H9 (cell line): ENCODE results near the gene MRPS30. TPM values are rescaled to one million over a fixed set of nuclear protein-coding genes. Genes with fewer than 3 reads are reported as not detected.

Experiments used
- DNase-seq: peaks from one replicate; pipeline ENCODE4 v3.0.0-alpha.2; 2017
- H2AFZ ChIP-seq: one replicate; pipeline ENCODE4 v1.6.1; 2013; ENCODE audit warnings: mild to moderate bottlenecking, low read length, control low read depth, moderate library complexity
- H2AK5ac ChIP-seq: 2 replicates; pipeline ENCODE4 v1.6.1; 2013; ENCODE audit warnings: low read length, control low read depth, mixed read lengths; ENCODE audit not compliant: insufficient read length
- H2BK120ac ChIP-seq: one replicate; pipeline ENCODE4 v1.6.1; 2013; ENCODE audit warnings: low read depth, mild to moderate bottlenecking, low read length, control low read depth, inconsistent platforms; ENCODE audit not compliant: poor library complexity, severe bottlenecking
- H2BK12ac ChIP-seq: 2 replicates; pipeline ENCODE4 v1.6.1; 2013; ENCODE audit warnings: low read length, control low read depth, mixed read lengths, low read depth; ENCODE audit not compliant: insufficient read length
- H2BK15ac ChIP-seq: 2 replicates; pipeline ENCODE4 v1.6.1; 2013; ENCODE audit warnings: low read depth, low read length, control low read depth
- H2BK20ac ChIP-seq: one replicate; pipeline ENCODE4 v1.6.1; 2013; ENCODE audit warnings: low read depth, mild to moderate bottlenecking, low read length, control low read depth, inconsistent platforms; ENCODE audit not compliant: poor library complexity, severe bottlenecking
- H2BK5ac ChIP-seq: 2 replicates; pipeline ENCODE4 v1.6.1; 2013; ENCODE audit warnings: low read length, control low read depth, mixed read lengths; ENCODE audit not compliant: insufficient read length
- H3K14ac ChIP-seq: 2 replicates; pipeline ENCODE4 v1.6.1; 2013; ENCODE audit warnings: low read length, control low read depth; ENCODE audit not compliant: insufficient read depth
- H3K18ac ChIP-seq: 2 replicates; pipeline ENCODE4 v1.6.1; 2013; ENCODE audit warnings: low read depth, mild to moderate bottlenecking, mixed read lengths, low read length, control low read depth; ENCODE audit not compliant: insufficient read length
- H3K23ac ChIP-seq: 2 replicates; pipeline ENCODE4 v1.6.1; 2013; ENCODE audit warnings: low read length, control low read depth, mixed read lengths, low read depth; ENCODE audit not compliant: insufficient read length
- H3K23me2 ChIP-seq: 2 replicates; pipeline ENCODE4 v1.6.1; 2013; ENCODE audit warnings: low read depth, mild to moderate bottlenecking, mixed read lengths, low read length, control low read depth; ENCODE audit not compliant: insufficient read length, poor library complexity, severe bottlenecking
- H3K27ac ChIP-seq: 2 replicates; pipeline ENCODE4 v1.5.1; 2013; ENCODE audit warnings: low read length, control low read depth, mixed read lengths, low read depth; ENCODE audit not compliant: insufficient read length
- H3K27me3 ChIP-seq: 2 replicates; pipeline ENCODE4 v1.6.1; 2013; ENCODE audit warnings: low read length, control low read depth, inconsistent platforms; ENCODE audit not compliant: insufficient read depth
- H3K4ac ChIP-seq: 2 replicates; pipeline ENCODE4 v1.6.1; 2013; ENCODE audit warnings: low read depth, mild to moderate bottlenecking, control low read depth, inconsistent platforms, low read length, moderate library complexity
- H3K4me1 ChIP-seq: 2 replicates; pipeline ENCODE4 v1.6.1; 2013; ENCODE audit warnings: low read length, control low read depth, inconsistent platforms; ENCODE audit not compliant: insufficient read depth
- H3K4me2 ChIP-seq: 2 replicates; pipeline ENCODE4 v1.6.1; 2013; ENCODE audit warnings: low read length, control low read depth, mixed read lengths; ENCODE audit not compliant: insufficient read length, insufficient read depth
- H3K56ac ChIP-seq: 2 replicates; pipeline ENCODE4 v1.6.1; 2013; ENCODE audit warnings: low read depth, mild to moderate bottlenecking, mixed read lengths, low read length, control low read depth; ENCODE audit not compliant: insufficient read length
- H3K79me1 ChIP-seq: 2 replicates; pipeline ENCODE4 v1.6.1; 2013; ENCODE audit warnings: low read depth, mild to moderate bottlenecking, moderate library complexity, low read length, control low read depth, inconsistent platforms; ENCODE audit not compliant: insufficient read depth, poor library complexity, severe bottlenecking
- H3K79me2 ChIP-seq: 2 replicates; pipeline ENCODE4 v1.6.1; 2013; ENCODE audit warnings: low read length, control low read depth, inconsistent platforms; ENCODE audit not compliant: insufficient read depth
- H3K9ac ChIP-seq: 2 replicates; pipeline ENCODE4 v1.6.1; 2013; ENCODE audit warnings: low read length, control low read depth, mixed read lengths; ENCODE audit not compliant: insufficient read length; ENCODE audit errors: extremely low read depth
- H3K9me3 ChIP-seq: one replicate; pipeline ENCODE4 v1.6.1; 2013; ENCODE audit warnings: low read depth, low read length, inconsistent platforms; ENCODE audit not compliant: control insufficient read depth
- H3T11ph ChIP-seq: one replicate; pipeline ENCODE4 v1.6.1; 2013; ENCODE audit warnings: mild to moderate bottlenecking, low read length, control low read depth, inconsistent platforms
- H4K20me1 ChIP-seq: one replicate; pipeline ENCODE4 v1.6.1; 2013; ENCODE audit not compliant: control insufficient read depth, insufficient read length, insufficient read depth
- H4K5ac ChIP-seq: 2 replicates; pipeline ENCODE4 v1.6.1; 2013; ENCODE audit warnings: low read depth, mild to moderate bottlenecking, mixed read lengths, low read length, control low read depth; ENCODE audit not compliant: insufficient read length
- H4K8ac ChIP-seq: replicated peaks from 2 replicates; pipeline ENCODE4 v1.6.1; 2013; ENCODE audit warnings: low read length, control low read depth, mixed read lengths, low read depth; ENCODE audit not compliant: insufficient read length
- H4K91ac ChIP-seq: 2 replicates; pipeline ENCODE4 v1.6.1; 2013; ENCODE audit warnings: low read depth, mild to moderate bottlenecking, moderate library complexity, mixed read lengths, low read length, control low read depth; ENCODE audit not compliant: insufficient read length
- H3K27ac Mint-ChIP-seq, 3 experiments: 2 replicates in 2 of 3; 3 replicates in 1 of 3; pipeline ENCODE4 v1.8.0; 2020 to 2021; ENCODE audit warnings: mixed read lengths in 3 of 3, mild to moderate bottlenecking in 1 of 3, moderate library complexity in 1 of 3
- H3K27me3 Mint-ChIP-seq: 2 replicates; pipeline ENCODE4 v1.8.0; 2021; ENCODE audit warnings: low read depth, mild to moderate bottlenecking, moderate library complexity, mixed read lengths
- H3K36me3 Mint-ChIP-seq, 3 experiments: 2 replicates in 2 of 3; 3 replicates in 1 of 3; pipeline ENCODE4 v1.8.0; 2020 to 2021; ENCODE audit warnings: low read depth in 3 of 3, mixed read lengths in 3 of 3; ENCODE audit not compliant: insufficient read depth in 1 of 3
- H3K4me1 Mint-ChIP-seq, 2 experiments: 2 replicates each; pipeline ENCODE4 v1.8.0; 2020; ENCODE audit warnings: mixed read lengths in 2 of 2
- H3K4me3 Mint-ChIP-seq, 2 experiments: 2 replicates in 1 of 2; 3 replicates in 1 of 2; pipeline ENCODE4 v1.8.0; 2020 to 2021; ENCODE audit warnings: mild to moderate bottlenecking in 2 of 2, mixed read lengths in 2 of 2, moderate library complexity in 1 of 2
- H3K9me3 Mint-ChIP-seq, 2 experiments: 2 replicates in 1 of 2; 3 replicates in 1 of 2; pipeline ENCODE4 v1.8.0; 2020; ENCODE audit warnings: mild to moderate bottlenecking in 2 of 2, mixed read lengths in 2 of 2, moderate library complexity in 1 of 2
- WGBS: extraction: QIAGEN DNeasy Blood & Tissue Kit; methylation state at CpG from one replicate; pipeline ENCODE4 v1.1.7; 2013; ENCODE audit warnings: missing lambda C conversion rate, low lambda C conversion rate, mixed read lengths; ENCODE audit not compliant: insufficient read length; ENCODE audit errors: extremely low coverage; 5-methylcytosine and 5-hydroxymethylcytosine counted together
- total RNA-seq: library from RNA; stranded (reverse); gene quantifications from 2 replicates; pipeline ENCODE4 v1.2.1, GENCODE V29; 2021
- TF ChIP-seq, protein P1 (sequence below): fragments of 200-600 bp; sonication (generic); conservative IDR thresholded peaks from 3 replicates; pipeline ENCODE4 v1.8.0; 2021; ENCODE audit warnings: antibody characterized with exemption, mild to moderate bottlenecking

MRPS30 gene
- total RNA-seq, 1 experiment from 2014 or later: 76.3 TPM

DNA sequence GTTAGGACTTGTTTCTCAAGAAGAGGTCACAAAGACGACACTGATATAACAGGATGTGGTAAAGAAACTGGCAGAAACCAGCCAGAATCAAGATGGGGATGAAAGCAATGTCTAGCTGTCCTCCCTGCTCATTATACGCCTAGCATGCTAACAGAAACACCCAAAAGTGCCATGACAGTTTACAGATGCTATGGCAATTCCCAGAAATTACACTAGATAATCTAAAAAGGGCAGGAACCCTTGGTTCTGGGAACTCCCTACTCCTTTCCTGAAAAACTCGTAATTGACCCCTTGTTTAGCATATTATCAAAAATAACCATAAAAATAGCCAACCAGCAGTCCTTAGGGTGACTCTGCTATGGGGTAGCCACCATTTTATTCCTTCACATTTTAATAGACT is 10.9 kb upstream of the MRPS30 start:
- Histone ChIP-seq H3K9ac (no peak overlapping the region), H3K23me2 (no peaks in the 10 kb centered on the region), H3K4me2 (no peak overlapping the region), H3K9me3 (peaks cover 18% of the 10 kb centered on the region), H3K23ac (no peak overlapping the region), H2BK5ac (no peak overlapping the region), H2AFZ (no peak overlapping the region), H2BK15ac (no peak overlapping the region), H2AK5ac (no peak overlapping the region), H3K79me1 (no peaks in the 10 kb centered on the region), H3T11ph (no peak overlapping the region), H4K5ac (no peak overlapping the region), H3K27me3 (no peaks in the 10 kb centered on the region), H4K20me1 (no peaks in the 10 kb centered on the region), H3K27ac (no peak overlapping the region), H2BK20ac (no peak overlapping the region), H3K79me2 (no peaks in the 10 kb centered on the region), H3K56ac (no peak overlapping the region), H4K8ac (no peak overlapping the region), H3K4ac (no peak overlapping the region), H3K4me1 (no peaks in the 10 kb centered on the region), H2BK120ac (no peak overlapping the region), H3K18ac (no peak overlapping the region), H3K14ac (no peak overlapping the region), H4K91ac (no peak overlapping the region), H2BK12ac (no peak overlapping the region)
- H3K4me1 Mint-ChIP-seq: no peaks in the 10 kb centered on the region
- H3K27me3 Mint-ChIP-seq: no peaks in the 10 kb centered on the region
- TF ChIP-seq, protein P1, sequence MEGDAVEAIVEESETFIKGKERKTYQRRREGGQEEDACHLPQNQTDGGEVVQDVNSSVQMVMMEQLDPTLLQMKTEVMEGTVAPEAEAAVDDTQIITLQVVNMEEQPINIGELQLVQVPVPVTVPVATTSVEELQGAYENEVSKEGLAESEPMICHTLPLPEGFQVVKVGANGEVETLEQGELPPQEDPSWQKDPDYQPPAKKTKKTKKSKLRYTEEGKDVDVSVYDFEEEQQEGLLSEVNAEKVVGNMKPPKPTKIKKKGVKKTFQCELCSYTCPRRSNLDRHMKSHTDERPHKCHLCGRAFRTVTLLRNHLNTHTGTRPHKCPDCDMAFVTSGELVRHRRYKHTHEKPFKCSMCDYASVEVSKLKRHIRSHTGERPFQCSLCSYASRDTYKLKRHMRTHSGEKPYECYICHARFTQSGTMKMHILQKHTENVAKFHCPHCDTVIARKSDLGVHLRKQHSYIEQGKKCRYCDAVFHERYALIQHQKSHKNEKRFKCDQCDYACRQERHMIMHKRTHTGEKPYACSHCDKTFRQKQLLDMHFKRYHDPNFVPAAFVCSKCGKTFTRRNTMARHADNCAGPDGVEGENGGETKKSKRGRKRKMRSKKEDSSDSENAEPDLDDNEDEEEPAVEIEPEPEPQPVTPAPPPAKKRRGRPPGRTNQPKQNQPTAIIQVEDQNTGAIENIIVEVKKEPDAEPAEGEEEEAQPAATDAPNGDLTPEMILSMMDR: no peak
- H3K36me3 Mint-ChIP-seq: peaks cover 28 to 54% (median 40%) of the 10 kb centered on the region in 3 experiments
- peaks cover 52 to 57% of the 10 kb centered on the region in 2 experiments for H3K9me3 Mint-ChIP-seq
- WGBS: no CpG with 5 or more reads among the region's 3 CpGs
- no peak overlapping the region for H3K27ac Mint-ChIP-seq
- DNase-seq: no peak
- H3K4me3 Mint-ChIP-seq: no peak overlapping the region
